Sigmoid colon (tissue), 4 donors: ENCODE results near the gene DDIT3.

Experiments
- CTCF ChIP-seq, 4 experiments: fragments of 450-650 bp in 3 of 4; fragments of 200-600 bp in 1 of 4; IDR thresholded peaks; one replicate each; pipeline ENCODE4 v1.5.1; 2016 to 2019; ENCODE audit warnings: antibody characterized with exemption in 4 of 4, mild to moderate bottlenecking in 3 of 4, moderate library complexity in 2 of 4
- EP300 ChIP-seq, 4 donors: sonication (generic); formaldehyde crosslinking; IDR thresholded peaks; one replicate each; pipeline ENCODE4 v1.6.1; 2017; ENCODE audit warnings: antibody characterized with exemption in 4 of 4
- POLR2A ChIP-seq, 2 donors: fragments of 450-650 bp; IDR thresholded peaks; one replicate each; pipeline ENCODE4 v1.6.1; 2016; ENCODE audit warnings: antibody characterized with exemption in 2 of 2, mild to moderate bottlenecking in 2 of 2, moderate library complexity in 2 of 2
- POLR2AphosphoS5 ChIP-seq, 4 donors: sonication (generic); formaldehyde crosslinking; IDR thresholded peaks; one replicate each; pipeline ENCODE4 v1.6.1; 2017; ENCODE audit warnings: antibody characterized with exemption in 4 of 4

- no peak for TF ChIP-seq CTCF (IDR thresholded peaks at IDR 0.05)
- no peak for TF ChIP-seq POLR2A (IDR thresholded peaks at IDR 0.05)
- no peak for TF ChIP-seq EP300 (IDR thresholded peaks at IDR 0.05)
- TF ChIP-seq POLR2AphosphoS5 (IDR thresholded peaks at IDR 0.05), result no peak
These were observed 3.6 kb upstream of the DDIT3 start for GRCh38 chr12:57523706-57524614.
